Islet precursor cell (in vitro differentiated cells): ENCODE measurements around the gene DEUP1.
A peak's percentile ranks its signal among the peaks of the same experiment; 100 is the strongest.

Experiments
- DNase-seq: peaks from one replicate; pipeline ENCODE4 v3.0.0-alpha.2; 2018

DEUP1 gene

DNA sequence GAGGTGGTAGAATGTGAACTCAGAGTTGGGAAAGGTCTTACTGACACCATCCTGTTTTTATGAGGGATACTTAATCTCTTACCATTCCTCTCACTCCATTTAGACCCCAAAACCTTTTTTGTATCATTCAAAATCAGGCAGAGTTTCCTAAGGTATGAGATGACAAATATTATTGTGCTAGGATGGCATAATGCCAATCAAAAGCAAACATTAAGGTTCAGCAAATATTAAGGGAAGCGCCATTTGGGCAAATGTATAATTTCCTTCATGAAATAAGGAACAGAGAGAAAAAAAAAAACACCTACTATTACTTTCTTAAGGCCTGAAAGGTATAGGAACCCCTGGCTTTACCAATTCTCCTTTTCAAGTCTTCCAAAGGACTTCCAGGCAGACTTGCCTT lies 150.2 kb downstream of the DEUP1 start:
- DNase-seq = no peak

DNA sequence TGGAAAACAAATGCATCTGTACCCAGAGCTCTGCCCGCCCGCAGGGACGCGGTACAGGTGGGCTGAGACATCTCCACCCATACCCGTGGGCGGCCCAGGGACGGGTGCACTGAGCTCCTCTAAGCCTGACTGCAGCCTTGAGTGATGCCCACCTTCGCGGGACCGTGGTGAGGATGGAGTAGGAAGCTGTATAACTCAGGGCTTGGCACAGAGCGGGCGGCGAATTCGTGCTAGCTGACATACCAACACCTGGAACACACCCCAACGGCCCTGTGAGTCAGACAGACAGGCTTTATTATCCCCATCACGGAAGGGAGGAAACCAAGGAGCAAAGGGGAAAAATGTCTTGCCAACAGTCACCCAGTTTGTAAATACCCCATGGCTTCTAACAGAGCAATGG lies 150.7 kb downstream of the DEUP1 start:
- DNase-seq = peak; percentile 38

DNA sequence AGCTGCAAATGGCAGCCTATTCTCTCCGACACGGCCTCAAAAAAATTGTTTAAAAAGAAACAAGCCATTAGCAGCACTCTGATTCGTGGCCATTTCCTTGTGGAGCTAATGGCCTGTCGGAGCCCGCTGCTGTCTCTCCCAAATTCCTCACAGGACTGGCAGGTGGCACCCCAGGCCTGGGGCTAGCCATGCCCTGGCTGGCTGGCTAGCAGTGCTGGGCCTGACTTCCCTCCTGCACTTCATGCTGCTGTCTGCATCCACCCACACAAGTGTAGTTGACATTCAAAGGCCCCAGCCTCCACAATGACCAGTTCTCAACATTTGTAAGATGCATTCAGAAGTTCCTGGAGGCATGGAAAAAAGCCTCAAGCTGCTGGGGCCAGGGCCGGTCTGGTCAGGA lies 151.2 kb downstream of the DEUP1 start:
- peak; percentile 35 for DNase-seq

DNA sequence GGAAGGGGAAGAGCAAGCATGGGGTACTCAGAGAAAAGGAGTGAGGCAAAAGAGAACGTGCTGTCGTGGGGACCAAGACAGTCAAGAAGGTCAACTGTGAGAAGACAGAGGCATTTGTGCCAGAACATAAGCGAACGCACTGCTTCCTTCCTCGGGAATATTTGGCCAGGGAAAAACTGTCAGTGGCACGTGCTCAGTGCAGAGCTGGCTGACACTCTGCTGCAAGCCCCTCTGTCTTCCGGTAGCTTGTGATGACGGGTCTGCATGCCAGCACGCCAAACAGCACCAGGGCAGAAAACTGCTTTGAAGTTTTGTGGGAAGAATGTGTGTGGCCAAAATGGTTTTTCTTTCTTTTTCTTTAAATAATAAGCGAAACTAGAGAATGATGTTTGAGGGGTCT lies 152.0 kb downstream of the DEUP1 start:
- DNase-seq = peak; percentile 38

- peak; percentile 19 for DNase-seq
Measured at GRCh38 chr11:93484716-93485115, 154.2 kb downstream of the DEUP1 start.

GRCh38 chr11:93485983-93486382 lies 155.4 kb downstream of the DEUP1 start:
- peak; percentile 27 for DNase-seq

- peak; percentile 41 for DNase-seq
Measured at GRCh38 chr11:93487032-93487483, 156.5 kb downstream of the DEUP1 start.
